Neural crest cell (in vitro differentiated cells): ENCODE data around the gene SIM2. TPM values are rescaled to one million over a fixed set of nuclear protein-coding genes. Genes with fewer than 3 reads are reported as not detected.

ENCODE experiments used
- DNase-seq: peaks from one replicate; pipeline ENCODE4 v3.0.0; 2021; ENCODE audit warnings: low read depth, mixed read lengths, low spot score
- H3K27ac Mint-ChIP-seq: one replicate; pipeline ENCODE4 v1.8.0; 2021; ENCODE audit warnings: mild to moderate bottlenecking, mixed read lengths; ENCODE audit not compliant: unreplicated experiment
- H3K27me3 Mint-ChIP-seq: 2 replicates; pipeline ENCODE4 v1.8.0; 2021; ENCODE audit warnings: low read depth, mild to moderate bottlenecking, mixed read lengths
- H3K36me3 Mint-ChIP-seq: 2 replicates; pipeline ENCODE4 v1.8.0; 2021; ENCODE audit warnings: low read depth, mild to moderate bottlenecking, mixed read lengths
- H3K4me1 Mint-ChIP-seq: 2 replicates; pipeline ENCODE4 v1.8.0; 2021; ENCODE audit warnings: mixed read lengths
- H3K4me3 Mint-ChIP-seq: one replicate; pipeline ENCODE4 v1.8.0; 2021; ENCODE audit warnings: mild to moderate bottlenecking, mixed read lengths
- H3K9me3 Mint-ChIP-seq: 2 replicates; pipeline ENCODE4 v1.8.0; 2021; ENCODE audit warnings: mixed read lengths
- CTCF ChIP-seq: fragments of 200-600 bp; sonication (generic); conservative IDR thresholded peaks from 2 replicates; pipeline ENCODE4 v1.5.0; 2021; ENCODE audit warnings: antibody characterized with exemption, mild to moderate bottlenecking
- total RNA-seq: library from RNA; stranded (reverse); gene quantifications from 2 replicates; pipeline ENCODE4 v1.2.1, GENCODE V29; 2021

The SIM2 gene
- total RNA-seq, 1 donor from 2014 or later: not detected

GRCh38 chr21:36788120-36788638, 89.3 kb downstream of the SIM2 start:
- Mint-ChIP-seq H3K4me1 (no peaks in the 10 kb centered on the region), H3K27ac (no peak overlapping the region), H3K9me3 (no peaks in the 10 kb centered on the region), H3K4me3 (no peak overlapping the region), H3K27me3 (no peaks in the 10 kb centered on the region), H3K36me3 (no peaks in the 10 kb centered on the region)
- no peak for DNase-seq
- no peak for TF ChIP-seq CTCF

- Mint-ChIP-seq H3K27ac (no peak overlapping the region), H3K27me3 (no peaks in the 10 kb centered on the region), H3K9me3 (peaks cover 3% of the 10 kb centered on the region), H3K36me3 (no peaks in the 10 kb centered on the region), H3K4me3 (no peak overlapping the region), H3K4me1 (no peaks in the 10 kb centered on the region)
- DNase-seq: no peak
- TF ChIP-seq CTCF: no peak
Observed at GRCh38 chr21:36790616-36791015, 91.7 kb downstream of the SIM2 start.

GRCh38 chr21:36791180-36791579, 92.3 kb downstream of the SIM2 start:
- Mint-ChIP-seq H3K27me3 (no peaks in the 10 kb centered on the region), H3K36me3 (no peaks in the 10 kb centered on the region), H3K4me1 (no peaks in the 10 kb centered on the region), H3K27ac (no peak overlapping the region), H3K4me3 (no peak overlapping the region), H3K9me3 (peaks cover 6% of the 10 kb centered on the region)
- TF ChIP-seq CTCF: no peak
- DNase-seq: no peak

GRCh38 chr21:36791695-36792470, 93.0 kb downstream of the SIM2 start:
- H3K9me3 Mint-ChIP-seq: peaks cover 7% of the 10 kb centered on the region
- no peaks in the 10 kb centered on the region for H3K4me1 Mint-ChIP-seq
- DNase-seq: no peak
- no peak for TF ChIP-seq CTCF
- H3K27ac Mint-ChIP-seq: no peak overlapping the region
- no peak overlapping the region for H3K4me3 Mint-ChIP-seq
- H3K27me3 Mint-ChIP-seq: no peaks in the 10 kb centered on the region
- peaks cover 2% of the 10 kb centered on the region for H3K36me3 Mint-ChIP-seq

GRCh38 chr21:36792505-36792967, 93.6 kb downstream of the SIM2 start:
- H3K27ac Mint-ChIP-seq: no peak overlapping the region

More at GRCh38 chr21:36792505-36792967, 93.6 kb downstream of the SIM2 start:
- no peak for DNase-seq
- Mint-ChIP-seq H3K36me3 (peaks cover 3% of the 10 kb centered on the region), H3K27me3 (no peaks in the 10 kb centered on the region), H3K4me3 (no peak overlapping the region), H3K9me3 (peaks cover 7% of the 10 kb centered on the region), H3K4me1 (no peaks in the 10 kb centered on the region)
- no peak for TF ChIP-seq CTCF
